Fibroblast of peridontal ligament (primary cell): ENCODE data around the gene CDK14.
A peak's percentile ranks its signal among the peaks of the same experiment; 100 is the strongest.
"Not testable (repeated sequence)": the region's sequence is repeated elsewhere in the genome, so short reads cannot be mapped to it uniquely, and the experiment has no call there.

Experiments
- DNase-seq: peaks from one replicate; pipeline ENCODE4 v3.0.0-alpha.2; 2010; ENCODE audit errors: extremely low read depth

CDK14 gene

DNA sequence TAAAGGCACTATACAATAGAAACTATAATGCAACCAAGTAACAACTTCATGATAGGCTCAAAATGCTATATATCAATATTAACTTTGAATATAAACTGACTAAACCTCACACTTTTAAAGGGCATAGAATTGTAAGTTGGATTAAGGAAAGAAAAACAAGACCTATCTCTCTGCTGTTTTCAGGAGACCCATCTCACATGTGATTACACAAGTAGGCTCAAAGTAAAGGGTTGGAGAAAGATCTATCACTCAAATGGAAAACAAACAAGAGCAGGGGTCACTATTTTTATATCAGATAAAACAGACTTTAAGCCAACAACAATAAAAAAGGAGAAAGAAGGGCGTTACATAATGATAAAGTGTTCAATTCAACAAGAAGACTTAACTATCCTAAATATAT lies 155.5 kb downstream of the CDK14 start:
- no peak for DNase-seq

DNA sequence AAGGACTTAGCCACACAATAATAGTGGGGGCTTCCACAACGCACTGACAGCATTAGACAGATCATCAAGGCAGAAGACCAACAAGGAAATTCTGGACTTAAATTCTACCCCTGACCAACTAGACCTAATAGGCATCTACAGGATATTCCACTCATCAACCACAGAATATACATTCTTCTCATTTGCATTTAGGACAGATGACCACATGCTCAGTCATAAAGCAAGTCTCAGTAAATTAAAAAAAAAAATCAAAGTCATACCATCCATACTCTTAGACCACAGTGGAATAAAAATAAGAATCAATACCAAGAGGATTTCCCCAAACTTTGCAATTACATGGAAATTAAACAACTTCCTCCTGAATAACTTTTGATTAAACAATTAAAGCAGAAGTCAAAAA lies 155.9 kb downstream of the CDK14 start:
- DNase-seq = no peak

DNA sequence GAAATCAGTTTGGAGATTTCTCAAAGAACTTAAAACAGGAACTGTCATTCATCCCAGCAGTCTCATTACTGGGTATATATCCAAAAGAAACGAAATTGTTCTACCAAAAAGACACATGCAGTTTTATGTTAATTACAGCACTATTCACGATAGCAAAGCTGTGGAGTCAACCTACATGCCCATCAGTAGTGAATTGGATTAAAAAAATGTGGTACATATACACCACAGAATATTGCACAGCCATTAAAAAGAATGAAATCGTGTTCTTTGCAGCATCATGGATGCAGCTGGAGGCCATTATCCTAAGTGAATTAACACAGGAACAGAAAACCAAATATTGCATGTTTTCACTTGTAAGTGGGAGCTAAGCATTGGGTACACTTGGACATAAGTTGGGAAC lies 158.9 kb downstream of the CDK14 start:
- DNase-seq = no peak

DNA sequence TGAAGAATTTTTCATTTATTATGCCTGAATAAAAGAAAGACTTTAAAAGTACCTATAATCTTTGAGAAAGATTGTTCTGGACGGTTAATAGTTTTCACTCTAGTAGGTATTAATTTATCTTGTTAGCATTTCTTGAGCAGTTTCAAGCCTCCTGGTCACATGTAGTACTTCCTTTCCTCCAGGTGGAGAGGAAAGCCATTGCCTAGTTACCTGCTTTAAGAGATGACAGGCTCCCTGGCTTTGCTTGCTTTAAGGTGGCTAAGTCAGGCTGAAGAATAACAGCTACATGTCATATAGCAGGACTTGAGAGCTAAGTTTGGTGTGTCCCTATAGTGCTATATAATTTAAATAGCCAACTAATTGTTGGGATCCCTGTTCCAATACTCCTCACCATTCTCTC lies 160.2 kb downstream of the CDK14 start:
- DNase-seq = no peak

DNA sequence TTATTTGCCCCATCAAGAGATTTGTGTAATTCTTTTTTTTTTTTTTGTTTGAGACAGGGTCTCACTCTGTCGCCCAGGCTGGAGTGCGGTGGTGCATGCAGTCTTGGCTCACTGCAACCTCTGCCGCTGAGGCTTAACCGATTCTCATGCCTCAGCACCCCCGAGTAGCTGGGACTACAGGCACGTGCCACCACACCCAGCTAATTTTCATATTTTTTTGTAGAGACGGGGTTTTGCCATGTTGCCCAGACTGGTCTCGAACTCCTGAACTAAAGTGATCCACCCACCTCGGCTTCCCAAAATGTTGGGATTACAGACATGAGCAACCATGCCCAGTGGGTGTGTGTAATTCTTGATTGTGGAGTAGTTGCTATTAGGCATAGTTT lies 161.4 kb downstream of the CDK14 start:
- not testable (repeated sequence) for DNase-seq

DNA sequence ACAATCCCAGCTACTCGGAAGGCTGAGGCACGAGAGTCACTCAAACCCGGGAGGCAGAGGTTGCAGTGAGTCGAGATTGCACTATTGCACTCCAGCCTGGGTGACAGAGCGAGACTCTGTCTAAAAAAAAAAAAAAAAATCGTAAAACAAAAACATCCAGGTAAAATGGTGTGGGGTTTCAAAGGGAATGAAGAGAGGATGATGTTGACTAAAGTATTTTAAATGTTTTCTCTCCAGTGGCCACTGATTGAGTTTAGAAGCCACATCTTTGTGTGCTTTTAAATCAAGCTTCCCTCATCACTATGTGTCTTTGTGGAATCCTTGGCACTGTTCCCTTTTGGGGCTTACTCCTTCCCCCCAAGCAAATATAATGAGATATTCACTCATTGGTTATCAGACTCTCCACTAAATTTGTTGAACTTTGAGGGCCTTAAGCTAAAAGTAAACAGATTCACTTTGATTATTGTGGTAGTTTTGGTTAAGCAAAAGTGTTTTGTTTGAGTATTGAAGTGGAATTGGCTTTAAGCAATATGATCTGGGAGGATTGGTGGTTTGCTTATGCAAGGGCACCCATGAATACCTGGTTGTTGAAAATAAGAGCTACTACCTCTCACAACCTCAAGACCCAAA lies 162.9 kb downstream of the CDK14 start:
- DNase-seq = no peak

DNA sequence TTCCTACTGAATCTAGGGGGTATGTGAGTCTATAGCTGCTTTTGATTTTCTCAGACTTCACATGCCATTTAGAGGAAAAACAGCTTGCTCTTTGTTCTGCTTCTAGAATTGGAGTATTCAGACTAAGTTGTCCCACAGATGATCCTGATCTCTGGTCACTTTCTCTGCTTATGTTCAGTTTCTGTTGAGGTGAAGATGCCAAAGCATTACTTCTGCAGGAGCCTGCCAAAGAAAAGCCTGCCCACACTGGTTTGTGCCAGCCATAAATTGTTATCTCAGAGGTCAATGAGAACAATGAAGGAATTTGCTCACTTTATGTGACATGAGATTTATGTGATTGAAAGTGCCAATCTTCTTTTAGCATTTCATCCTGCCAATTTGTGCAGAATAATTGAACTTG lies 163.6 kb downstream of the CDK14 start:
- DNase-seq = no peak

DNA sequence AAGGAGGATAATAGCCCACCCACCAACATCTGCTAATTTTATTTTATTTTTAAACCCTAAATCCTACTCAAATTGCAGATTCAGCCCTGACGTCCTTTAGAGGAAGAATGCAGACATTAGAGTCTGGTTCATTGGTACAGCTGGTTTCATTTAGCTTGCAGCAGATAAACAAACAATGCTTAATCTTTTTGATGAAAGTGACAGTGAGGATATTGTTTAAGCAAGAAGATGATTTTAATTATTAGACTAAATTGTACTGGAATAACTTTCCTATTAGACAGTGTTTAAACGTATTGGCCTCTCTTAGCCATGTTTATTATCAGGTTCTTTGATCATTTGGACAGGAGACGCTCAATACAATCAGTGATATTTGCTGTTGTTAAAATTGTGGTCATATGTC lies 164.8 kb downstream of the CDK14 start:
- peak; percentile 34 for DNase-seq

DNA sequence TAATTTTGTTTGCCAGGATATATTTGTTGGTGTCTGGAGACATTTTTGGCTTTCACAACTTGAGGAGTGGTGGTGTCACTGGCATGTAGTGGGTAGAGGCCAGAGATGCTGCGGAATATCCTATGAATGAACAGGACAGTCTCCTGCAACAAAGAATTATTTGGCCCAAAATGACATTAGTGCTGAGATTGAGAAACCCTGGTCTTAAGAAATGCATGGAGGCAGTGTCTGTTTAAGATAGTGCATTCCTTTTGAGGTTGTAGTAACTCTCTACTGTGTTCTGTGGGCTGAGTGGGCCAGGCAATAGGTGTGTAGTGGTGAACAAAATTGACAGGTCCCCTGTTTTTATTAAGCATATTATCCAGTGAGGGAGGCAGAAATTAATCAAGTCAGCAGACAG lies 165.5 kb downstream of the CDK14 start:
- no peak for DNase-seq

DNA sequence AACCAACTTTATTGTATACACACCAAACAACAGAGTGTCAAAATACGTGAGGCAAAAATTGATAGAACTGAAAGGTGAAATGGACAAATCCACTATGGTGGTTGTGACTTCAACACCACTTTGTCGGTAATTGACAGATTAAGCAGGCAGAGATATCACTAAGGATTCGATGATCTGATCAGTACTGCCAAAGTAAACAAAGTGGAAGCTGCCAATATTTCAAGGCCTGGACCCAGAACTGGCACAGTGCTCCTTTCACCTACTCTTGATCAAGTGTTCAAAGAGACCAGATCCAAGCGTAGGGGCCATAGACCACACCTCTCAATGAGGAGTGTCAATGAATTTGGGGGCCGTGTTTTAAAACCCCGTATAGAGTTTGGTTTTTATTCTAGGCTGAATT lies 167.0 kb downstream of the CDK14 start:
- no peak for DNase-seq

DNA sequence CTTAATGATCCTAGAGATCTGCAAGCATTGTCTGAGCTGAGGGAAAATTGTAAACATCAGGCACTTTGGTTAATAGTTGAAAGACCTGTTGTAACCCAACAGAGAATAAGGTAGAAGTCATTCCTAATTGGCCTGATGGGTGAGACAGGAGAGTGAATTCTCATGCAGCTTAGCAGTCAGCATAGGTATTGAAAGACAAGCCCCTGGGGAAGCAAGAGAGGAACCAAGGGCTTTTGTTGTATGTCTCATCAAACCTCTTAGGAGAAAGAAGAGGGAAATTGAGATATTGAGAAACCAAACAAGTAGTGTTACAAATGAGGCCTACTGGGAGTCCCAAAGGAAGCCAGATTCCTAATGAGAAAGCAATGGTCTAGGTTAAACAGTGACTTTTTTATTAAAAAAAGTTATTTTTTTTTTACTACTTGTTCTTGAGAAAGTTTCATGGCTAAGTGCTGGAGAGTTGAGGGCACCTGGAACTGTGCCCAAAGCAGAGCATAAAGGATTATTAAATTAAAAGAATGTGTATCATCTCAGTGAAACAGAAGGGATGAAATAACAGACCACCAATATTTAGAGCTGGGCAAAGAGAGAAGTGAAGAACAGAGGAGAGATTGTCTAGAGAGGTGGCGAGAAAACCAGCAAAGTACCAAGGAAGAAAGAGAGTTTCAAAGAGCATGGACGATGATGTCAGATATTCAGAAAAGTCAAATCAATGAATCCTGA lies 168.9 kb downstream of the CDK14 start:
- no peak for DNase-seq

DNA sequence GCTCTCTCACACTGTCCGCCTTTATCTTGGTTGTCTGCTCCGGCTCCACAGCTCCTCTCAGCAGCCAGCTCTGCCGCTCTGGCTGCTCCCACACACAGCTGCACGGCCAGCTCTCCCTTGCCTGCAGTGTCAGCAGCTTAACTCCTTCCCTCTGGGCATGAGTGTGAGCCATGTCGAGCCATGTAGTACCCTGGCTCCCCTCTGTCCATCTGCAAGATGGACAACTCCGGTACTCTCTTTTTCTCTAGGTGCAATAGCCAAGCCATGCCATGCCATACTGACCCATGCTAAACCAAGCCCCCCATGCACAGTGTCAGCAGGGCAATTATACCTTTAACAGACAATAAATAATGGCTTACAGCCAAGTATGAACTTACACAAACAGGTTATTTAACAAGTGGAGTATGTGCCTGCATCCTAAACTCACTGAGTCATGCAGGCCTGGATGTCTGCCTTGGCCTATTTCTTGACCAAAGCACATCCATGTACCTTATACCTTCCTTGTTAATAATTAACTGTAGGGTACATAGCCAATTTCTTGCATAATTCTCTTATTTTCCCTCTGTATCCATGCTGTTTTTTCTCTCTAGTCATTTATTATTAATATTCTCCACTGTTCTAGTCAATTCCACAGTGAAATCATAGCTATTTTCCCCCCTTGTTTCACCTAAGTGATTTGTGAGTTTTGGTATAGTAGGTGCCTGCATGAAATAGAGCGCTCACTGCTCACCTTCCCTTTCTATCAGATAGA lies 170.9 kb downstream of the CDK14 start:
- no peak for DNase-seq

DNA sequence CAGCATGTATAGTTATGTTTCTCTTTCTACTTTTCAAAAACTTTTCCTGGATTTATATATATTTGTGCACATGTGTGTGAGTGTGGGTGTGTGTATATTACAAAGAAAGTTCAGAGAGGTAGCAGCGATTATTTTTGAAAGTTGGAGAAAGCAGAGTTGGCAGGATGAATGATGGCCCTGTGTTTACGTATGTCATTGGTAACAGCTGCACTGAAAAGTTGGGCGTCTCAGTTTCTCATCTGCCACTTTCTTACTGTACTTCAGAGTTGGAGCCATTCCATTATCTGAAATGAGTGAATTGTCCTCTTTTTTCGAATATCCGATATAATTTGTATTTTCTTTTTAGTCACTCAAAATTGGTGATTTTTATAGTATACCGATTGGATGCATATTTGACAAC lies 172.2 kb downstream of the CDK14 start:
- no peak for DNase-seq

DNA sequence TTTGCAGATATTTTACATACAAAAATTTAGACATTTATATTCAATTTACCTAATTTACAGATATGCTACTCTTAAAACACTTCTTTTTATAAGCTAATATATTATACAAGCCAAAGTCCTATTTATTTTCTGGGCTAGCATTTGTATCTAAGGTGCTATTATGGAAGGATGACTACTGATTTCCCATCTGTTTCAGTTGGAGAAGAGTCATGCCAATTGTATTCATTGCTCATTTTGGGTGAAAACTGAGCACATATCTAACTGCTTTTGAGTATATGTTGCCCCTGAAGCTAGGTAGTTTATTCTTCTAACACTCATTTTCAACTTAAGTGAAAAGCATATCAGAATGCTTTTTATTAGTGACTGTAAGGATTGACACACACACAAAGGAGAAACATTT lies 172.9 kb downstream of the CDK14 start:
- no peak for DNase-seq

DNA sequence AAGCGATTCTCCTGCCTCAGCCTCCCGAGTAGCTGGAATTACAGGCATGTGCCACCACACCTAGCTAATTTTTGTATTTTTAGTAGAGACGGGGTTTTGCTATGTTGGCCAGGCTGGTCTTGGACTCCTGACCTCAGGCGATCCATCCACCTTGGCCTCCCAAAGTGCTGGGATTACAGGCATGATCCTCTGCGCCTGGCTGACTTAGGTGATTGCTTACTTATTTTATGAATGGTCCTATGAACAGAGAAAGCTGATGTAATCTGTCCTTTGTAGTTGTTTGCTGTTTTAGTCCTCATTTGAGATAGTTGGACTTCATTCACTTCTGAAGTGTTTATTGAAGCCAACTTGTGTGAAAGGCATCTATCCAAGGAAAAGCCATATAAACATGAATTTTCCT lies 173.4 kb downstream of the CDK14 start:
- DNase-seq = not testable (repeated sequence)

DNA sequence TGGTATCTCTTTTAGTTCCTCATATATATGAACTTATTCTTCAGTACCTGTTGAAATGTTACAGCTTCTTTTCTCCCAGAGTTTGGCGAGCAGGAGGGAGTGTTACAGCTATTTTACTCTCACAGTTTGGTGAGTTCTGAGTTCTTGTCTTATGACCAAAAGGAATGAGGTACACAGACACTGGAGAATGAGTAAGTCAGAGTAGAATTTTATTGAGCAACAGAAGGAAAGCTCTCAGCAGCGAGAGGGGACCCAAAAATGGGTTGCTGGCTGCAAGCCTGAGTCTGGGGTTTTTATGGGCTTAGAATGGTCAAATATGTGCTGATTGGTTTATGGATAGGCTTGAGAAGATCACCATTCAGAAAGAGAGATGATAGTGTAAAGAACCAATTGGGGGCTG lies 175.2 kb downstream of the CDK14 start:
- DNase-seq = peak; percentile 43

DNA sequence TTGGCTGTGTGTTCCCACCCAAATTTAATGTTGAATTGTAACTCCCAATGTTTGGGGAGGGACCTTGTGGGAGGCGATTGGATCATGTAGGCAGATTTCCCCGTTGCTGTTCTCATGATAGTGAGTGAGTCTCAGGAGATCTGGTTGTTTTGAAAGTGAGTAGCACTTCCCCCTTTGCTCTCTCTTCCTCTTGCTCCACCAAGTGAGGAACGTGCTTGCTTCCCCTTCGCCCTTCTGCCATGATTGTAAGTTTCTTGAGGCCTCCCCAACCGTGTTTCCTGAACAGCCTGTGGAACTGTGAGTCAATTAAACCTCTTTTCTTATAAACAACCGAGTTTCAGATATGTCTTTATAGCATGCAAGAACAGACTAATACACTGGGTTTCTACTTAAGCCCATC lies 176.3 kb downstream of the CDK14 start:
- DNase-seq = no peak

DNA sequence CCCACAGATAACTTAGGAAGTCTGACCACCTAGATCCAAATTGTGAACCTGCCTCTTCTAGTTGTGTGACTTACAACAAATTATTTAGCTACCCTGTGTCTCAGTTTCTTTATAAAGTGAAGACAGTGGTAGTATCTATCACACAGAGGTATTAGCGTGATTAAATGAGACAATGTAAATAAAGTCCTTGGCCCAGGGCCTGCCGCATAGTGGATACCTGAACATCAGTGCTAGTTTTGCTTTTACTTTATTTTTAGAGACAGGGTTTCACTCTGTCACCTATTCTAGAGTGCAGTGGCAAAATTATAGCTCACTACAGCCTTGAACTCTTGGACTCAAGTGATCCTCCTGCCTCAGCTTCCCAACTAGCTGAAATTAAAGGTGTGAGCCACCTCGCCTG lies 177.1 kb downstream of the CDK14 start:
- DNase-seq = no peak

DNA sequence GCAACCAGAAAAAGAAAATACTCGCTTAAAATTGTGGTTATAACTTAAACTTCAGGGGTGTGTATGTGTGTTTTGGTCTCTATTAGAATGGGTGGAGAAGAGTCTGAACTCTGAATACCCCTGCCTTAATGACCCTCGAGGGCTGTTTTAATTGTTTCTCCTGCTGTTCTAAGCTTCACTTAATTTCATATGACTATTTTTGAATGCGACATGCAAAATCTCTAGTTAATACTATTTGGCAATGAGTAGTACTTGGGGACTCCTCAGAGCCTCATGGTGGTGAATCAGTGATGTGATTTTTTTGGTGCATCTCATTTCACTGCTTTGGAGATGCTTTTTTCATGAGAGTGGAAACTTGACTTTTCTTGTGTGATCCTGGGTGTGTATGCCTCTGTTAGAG lies 178.6 kb downstream of the CDK14 start:
- no peak for DNase-seq

DNA sequence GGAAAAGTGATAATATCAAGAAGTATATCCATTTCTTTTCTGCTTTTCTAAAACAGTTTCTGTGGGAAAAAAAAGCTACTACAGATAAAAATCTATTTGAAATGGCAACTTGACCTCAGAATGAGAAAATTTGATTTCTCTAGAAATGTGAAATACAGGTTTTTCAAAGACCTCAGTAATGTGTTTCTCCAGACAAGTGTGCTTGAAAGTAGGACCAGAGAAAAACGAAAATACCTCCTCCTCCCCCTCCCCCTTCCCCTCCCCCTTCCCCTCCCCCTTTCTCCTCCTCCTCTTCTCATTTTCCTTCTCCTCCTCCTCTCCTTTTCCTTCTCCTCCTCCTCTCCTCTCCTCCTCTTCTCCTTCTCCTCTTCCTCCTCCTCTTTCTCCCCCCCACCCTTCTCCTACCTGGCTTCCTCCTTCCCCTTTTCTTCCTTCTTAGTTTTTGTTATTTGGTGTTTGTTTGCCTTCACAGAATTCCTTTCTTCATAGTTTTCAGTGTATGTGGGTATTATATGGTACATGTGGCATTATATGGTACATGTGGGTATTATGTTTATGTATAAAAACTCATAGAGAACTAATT lies 179.4 kb downstream of the CDK14 start:
- no peak for DNase-seq

DNA sequence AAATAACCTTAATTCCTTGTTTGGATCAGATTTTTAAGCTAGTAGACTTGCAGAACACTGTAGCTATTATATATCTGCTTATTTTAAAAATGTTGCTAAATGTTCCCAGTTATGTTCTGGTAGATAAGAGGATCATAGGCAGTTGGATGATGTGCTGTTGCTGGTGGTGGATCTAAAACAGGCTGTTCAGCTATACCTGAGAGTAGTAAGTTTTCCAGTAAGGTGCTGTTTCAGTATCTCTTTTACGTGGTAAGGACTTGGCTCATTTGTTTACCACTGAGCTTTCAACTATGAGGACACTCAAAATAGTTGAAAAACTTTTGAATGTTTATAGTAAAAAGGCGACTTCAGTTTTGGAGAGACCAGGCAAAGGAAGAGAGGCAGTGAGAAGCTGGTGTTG lies 180.9 kb downstream of the CDK14 start:
- no peak for DNase-seq

DNA sequence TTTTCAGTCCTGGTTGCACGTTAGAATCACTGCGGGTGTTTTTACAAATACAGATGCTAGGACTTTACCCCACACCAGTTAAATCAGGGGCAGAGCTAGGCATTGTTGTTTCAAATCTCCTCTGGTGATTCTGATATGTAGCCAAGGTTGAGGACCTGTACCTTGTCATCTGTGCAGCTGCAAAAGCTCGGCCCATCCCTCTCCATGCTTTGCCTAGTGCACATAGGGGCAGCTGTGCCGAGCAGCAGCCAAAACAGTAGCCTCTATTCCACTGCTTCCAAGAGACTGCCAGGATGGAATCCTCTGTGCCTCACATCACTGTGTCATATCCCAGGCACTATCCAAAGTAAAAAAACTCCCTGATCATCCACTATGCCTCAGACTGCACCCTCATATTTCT lies 181.3 kb downstream of the CDK14 start:
- no peak for DNase-seq

DNA sequence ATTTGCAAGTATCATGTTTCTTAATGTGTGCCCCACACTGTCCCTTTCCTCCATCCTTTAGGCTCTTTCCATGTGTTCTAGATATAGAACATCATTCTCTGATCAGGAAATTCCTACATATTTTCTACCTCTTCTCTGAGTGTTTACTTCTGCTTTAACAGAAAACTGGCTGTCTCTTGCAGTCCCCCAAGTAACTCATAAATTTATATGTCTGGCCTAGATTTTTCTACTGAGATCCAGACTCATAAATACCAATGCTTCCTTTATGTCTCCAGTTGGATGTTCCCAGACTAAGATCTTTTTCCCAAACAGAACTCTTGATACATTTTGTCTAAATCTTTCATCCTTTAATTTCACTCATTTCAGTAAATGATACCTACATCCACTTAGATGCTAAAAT lies 181.8 kb downstream of the CDK14 start:
- DNase-seq = no peak
